Keratinocyte (primary cell): Measurements from ENCODE around the gene GHRH.

Source experiments
- CTCF ChIP-seq, 3 experiments: IDR thresholded peaks in 1 of 3; conservative IDR thresholded peaks in 1 of 3; optimal IDR thresholded peaks in 1 of 3; 2 replicates in 2 of 3; 3 replicates in 1 of 3; pipeline versions ENCODE3 to v1.5.1; 2011; ENCODE audit warnings: low read length in 3 of 3, mild to moderate bottlenecking in 3 of 3, moderate library complexity in 2 of 3, control low read depth in 1 of 3, inconsistent platforms in 1 of 3; ENCODE audit not compliant: insufficient read depth in 2 of 3; ENCODE audit errors: extremely low read depth in 1 of 3
- EZH2 ChIP-seq: IDR thresholded peaks from one replicate; pipeline ENCODE4 v1.6.1; 2012; ENCODE audit warnings: inconsistent platforms, mild to moderate bottlenecking, low read length, moderate library complexity

GRCh38 chr20:37226889-37227288 lies 34.7 kb downstream of the GHRH start:
- TF ChIP-seq CTCF (optimal IDR thresholded peaks at IDR 0.05 in 1 of 3, IDR thresholded peaks at IDR 0.05 in 1 of 3, conservative IDR thresholded peaks at IDR 0.05 in 1 of 3; ENCODE audit: extremely low read depth in 1 of 3, insufficient read depth in 2 of 3, low read length in 3 of 3): no peak
- no peak for TF ChIP-seq EZH2
